ENCODE measurements around the gene ATOH7. TPM values are rescaled to one million over a fixed set of nuclear protein-coding genes. Genes with fewer than 3 reads are reported as not detected.

Gene ATOH7
- total and polyA plus RNA-seq, 2 of the 4 experiments (the other 2 are of a cell fraction): 0.05 TPM; not detected in 1

GRCh38 chr10:68224810-68225209 lies 7.1 kb downstream of the ATOH7 start:
- 0 out of 2 replicates have a peak overlapping the region, but pooled peaks have one; percentile 15 for H3K14ac ChIP-seq (replicated peaks; ENCODE audit: low read depth, low read length)
- H3K27ac ChIP-seq (ENCODE audit: insufficient read depth, low read length): no peak overlapping the region
- no peak overlapping the region for H2AK9ac ChIP-seq (replicated peaks; ENCODE audit: low read depth, low read length, poor library complexity)
- in situ Hi-C loops (cut with MboI; ENCODE audit: low sequenced_read_pairs): no loop called here
- H3K18ac ChIP-seq (ENCODE audit: low read depth, low read length): no peak overlapping the region; the same call in 1 of the 2 replicates
- H3K56ac ChIP-seq (ENCODE audit: extremely low read depth, insufficient read depth, low read length): no peak overlapping the region
- intact Hi-C loops (cut with micrococcal nuclease): no loop called here
- ATAC-seq (ENCODE audit: low read depth) (peak; percentile 64), DNase-seq (peak; percentile 75)
- dilution Hi-C loops (cut with HindIII; ENCODE audit: low sequenced_read_pairs, unreplicated experiment): no loop called here
- no peak overlapping the region for H3K4me2 ChIP-seq (ENCODE audit: low read depth, low read length)
- no peak overlapping the region for H2BK120ac ChIP-seq (ENCODE audit: low read depth, low read length)
- H2BK5ac ChIP-seq (ENCODE audit: low read depth, low read length, poor library complexity, severe bottlenecking): no peak overlapping the region
- no peaks in the 10 kb centered on the region for H3K79me1 ChIP-seq (ENCODE audit: low read depth in 1 of 2, low read length in 2 of 2)
- no peaks in the 10 kb centered on the region for H4K20me1 ChIP-seq (ENCODE audit: insufficient read depth, low read length)
- no peaks in the 10 kb centered on the region for H3K9me3 ChIP-seq (ENCODE audit: control insufficient read depth, insufficient read depth, low read length)
- H2BK20ac ChIP-seq (ENCODE audit: low read depth, low read length): no peak overlapping the region
- no peak overlapping the region for H3K23ac ChIP-seq (ENCODE audit: low read depth, low read length)
- TF ChIP-seq FOS (IDR thresholded peaks at IDR 0.05; ENCODE audit: low read depth, low read length): peak; percentile 41
- TF ChIP-seq MAFK (IDR thresholded peaks at IDR 0.05; ENCODE audit: low read depth, low read length): no peak
- TF ChIP-seq USF2 (IDR thresholded peaks at IDR 0.05; ENCODE audit: low read depth, low read length): 0 out of 2 replicates have a peak, but pooled peaks have one; percentile 15
- peak; percentile 66 for TF ChIP-seq CEBPB (IDR thresholded peaks at IDR 0.05; ENCODE audit: low read depth, low read length)
- ChIA-PET POLR2A (ENCODE audit: unreplicated experiment) (interaction anchor here (0.6 kb wide), 1 partner anchor 49 kb away, joined by 3 read pairs; no protein-coding TSS in a partner anchor), CTCF (no interaction called here)
- no peaks in the 10 kb centered on the region; the same call in 1 of the 2 replicates for H3K9me1 ChIP-seq (ENCODE audit: insufficient read depth, low read length)
- no peak overlapping the region for H4K91ac ChIP-seq (ENCODE audit: insufficient read depth, low read depth, low read length)
- H3K4ac ChIP-seq (ENCODE audit: low read depth, low read length): no peak overlapping the region
- no peak overlapping the region for H3K9ac ChIP-seq (ENCODE audit: low read depth, low read length)
- no peak overlapping the region for H4K5ac ChIP-seq (ENCODE audit: low read depth, low read length)
- H4K8ac ChIP-seq (ENCODE audit: low read depth in 2 of 2, low read length in 2 of 2): no peak overlapping the region; a peak in 1 of 4 replicates
- H3K4me1 ChIP-seq (ENCODE audit: control insufficient read depth, insufficient read depth, low read length): 0 out of 2 replicates have a peak, but pooled peaks cover 2% of the 10 kb centered on the region
- H3K36me3 ChIP-seq (ENCODE audit: control insufficient read depth, insufficient read depth, low read length): no peaks in the 10 kb centered on the region
- H3K27me3 ChIP-seq (ENCODE audit: control insufficient read depth, insufficient read depth, low read length): no peaks in the 10 kb centered on the region
- H2AFZ ChIP-seq (replicated peaks; ENCODE audit: low read length, poor library complexity): no peak overlapping the region
- BruUV-seq (replicated peaks): no TSS peak
- H2BK15ac ChIP-seq (ENCODE audit: low read depth, low read length): no peak overlapping the region
- no peak overlapping the region for H3K4me3 ChIP-seq (ENCODE audit: insufficient read depth, low read depth, low read length)
- H2AK5ac ChIP-seq (ENCODE audit: low read depth, low read length): no peak overlapping the region

Measured in IMR-90 (cell line).